ENCODE data around the gene ACTL6B.

DNA sequence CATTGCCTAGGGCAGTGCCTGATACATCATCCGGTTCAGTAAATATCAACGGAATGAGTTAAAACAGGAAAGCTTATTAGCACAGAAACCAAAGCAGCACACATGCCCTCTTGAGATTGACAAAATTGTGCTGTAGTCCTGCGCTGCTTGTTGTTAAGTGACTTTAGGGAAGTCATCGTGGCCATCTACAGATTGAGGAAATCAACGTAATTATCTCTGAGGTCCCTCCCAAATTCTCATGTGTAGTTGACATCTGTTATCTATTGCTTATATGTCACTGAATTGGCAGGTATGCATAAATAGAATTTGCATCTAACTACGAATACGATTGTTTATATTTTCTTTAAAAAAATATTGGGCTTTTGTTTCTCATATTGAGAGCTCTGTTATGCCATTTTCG is 13.8 kb upstream of the ACTL6B start:
- TF ChIP-seq, protein P1, sequence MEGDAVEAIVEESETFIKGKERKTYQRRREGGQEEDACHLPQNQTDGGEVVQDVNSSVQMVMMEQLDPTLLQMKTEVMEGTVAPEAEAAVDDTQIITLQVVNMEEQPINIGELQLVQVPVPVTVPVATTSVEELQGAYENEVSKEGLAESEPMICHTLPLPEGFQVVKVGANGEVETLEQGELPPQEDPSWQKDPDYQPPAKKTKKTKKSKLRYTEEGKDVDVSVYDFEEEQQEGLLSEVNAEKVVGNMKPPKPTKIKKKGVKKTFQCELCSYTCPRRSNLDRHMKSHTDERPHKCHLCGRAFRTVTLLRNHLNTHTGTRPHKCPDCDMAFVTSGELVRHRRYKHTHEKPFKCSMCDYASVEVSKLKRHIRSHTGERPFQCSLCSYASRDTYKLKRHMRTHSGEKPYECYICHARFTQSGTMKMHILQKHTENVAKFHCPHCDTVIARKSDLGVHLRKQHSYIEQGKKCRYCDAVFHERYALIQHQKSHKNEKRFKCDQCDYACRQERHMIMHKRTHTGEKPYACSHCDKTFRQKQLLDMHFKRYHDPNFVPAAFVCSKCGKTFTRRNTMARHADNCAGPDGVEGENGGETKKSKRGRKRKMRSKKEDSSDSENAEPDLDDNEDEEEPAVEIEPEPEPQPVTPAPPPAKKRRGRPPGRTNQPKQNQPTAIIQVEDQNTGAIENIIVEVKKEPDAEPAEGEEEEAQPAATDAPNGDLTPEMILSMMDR (IDR thresholded peaks at IDR 0.05; ENCODE audit: low read length): no peak
- TF ChIP-seq EZH2 (IDR thresholded peaks at IDR 0.05; ENCODE audit: borderline replicate concordance, low read length): no peak
